Measurements from ENCODE around the gene CST8. TPM values are rescaled to one million over a fixed set of nuclear protein-coding genes. Genes with fewer than 3 reads are reported as not detected.

CST8 gene
- total RNA-seq, 4 donors from 2014 or later, result not detected

DNA sequence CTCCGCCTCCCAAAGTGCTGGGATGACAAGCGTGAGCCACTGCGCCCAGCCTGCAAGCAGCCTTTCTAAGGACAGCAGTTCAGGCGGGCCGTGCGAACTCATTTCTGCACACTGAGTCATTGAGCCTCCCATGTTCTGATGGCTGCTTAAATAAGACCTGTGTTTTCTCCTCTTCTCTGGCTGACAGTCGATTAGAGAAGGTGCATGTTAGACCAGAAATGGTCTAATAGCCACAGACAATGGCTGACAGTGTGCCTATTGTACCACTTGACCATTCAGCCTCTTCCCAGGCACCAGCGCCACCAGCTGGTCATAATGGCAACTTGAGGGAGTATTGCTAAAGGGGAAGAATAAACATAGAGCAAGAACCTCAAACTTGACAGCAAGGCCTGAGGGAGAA is 44.4 kb upstream of the CST8 start:
- TF ChIP-seq POLR2A (IDR thresholded peaks at IDR 0.05), result no peak
- TF ChIP-seq, protein P1, sequence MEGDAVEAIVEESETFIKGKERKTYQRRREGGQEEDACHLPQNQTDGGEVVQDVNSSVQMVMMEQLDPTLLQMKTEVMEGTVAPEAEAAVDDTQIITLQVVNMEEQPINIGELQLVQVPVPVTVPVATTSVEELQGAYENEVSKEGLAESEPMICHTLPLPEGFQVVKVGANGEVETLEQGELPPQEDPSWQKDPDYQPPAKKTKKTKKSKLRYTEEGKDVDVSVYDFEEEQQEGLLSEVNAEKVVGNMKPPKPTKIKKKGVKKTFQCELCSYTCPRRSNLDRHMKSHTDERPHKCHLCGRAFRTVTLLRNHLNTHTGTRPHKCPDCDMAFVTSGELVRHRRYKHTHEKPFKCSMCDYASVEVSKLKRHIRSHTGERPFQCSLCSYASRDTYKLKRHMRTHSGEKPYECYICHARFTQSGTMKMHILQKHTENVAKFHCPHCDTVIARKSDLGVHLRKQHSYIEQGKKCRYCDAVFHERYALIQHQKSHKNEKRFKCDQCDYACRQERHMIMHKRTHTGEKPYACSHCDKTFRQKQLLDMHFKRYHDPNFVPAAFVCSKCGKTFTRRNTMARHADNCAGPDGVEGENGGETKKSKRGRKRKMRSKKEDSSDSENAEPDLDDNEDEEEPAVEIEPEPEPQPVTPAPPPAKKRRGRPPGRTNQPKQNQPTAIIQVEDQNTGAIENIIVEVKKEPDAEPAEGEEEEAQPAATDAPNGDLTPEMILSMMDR (IDR thresholded peaks at IDR 0.05), result peak in 4 of 6 experiments; percentile 12 to 49 (median 42)
- H3K9me3 ChIP-seq, result no peaks in the 10 kb centered on the region
- peak in 2 of 3 donors; percentile 19 to 65 for DNase-seq
- H3K27ac ChIP-seq, result no peak overlapping the region
- no peaks in the 10 kb centered on the region for H3K4me1 ChIP-seq
- no peak overlapping the region for H3K4me3 ChIP-seq
- no peaks in the 10 kb centered on the region for H3K36me3 ChIP-seq
- H3K27me3 ChIP-seq, result no peaks in the 10 kb centered on the region

DNA sequence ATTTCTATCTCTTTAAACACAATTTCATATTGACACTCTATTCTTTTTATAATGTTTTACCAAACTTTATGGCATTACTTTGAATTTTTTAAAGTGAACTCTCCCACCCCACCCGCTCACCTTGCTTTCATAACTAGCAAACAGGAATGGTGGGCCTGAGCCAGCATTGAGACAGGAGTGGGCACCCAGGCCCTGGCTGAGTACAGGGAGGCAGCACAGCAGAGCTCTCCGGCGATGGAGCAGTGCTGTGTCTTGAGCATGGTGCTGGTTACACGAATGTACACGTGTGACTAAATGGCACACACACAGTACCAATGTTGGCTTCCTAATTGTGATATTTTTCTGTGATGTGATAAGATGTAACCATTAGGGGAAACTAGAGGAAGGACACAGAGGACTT is 42.8 kb upstream of the CST8 start:
- no peaks in the 10 kb centered on the region for H3K36me3 ChIP-seq
- no peaks in the 10 kb centered on the region for H3K4me1 ChIP-seq
- no peaks in the 10 kb centered on the region for H3K9me3 ChIP-seq
- no peaks in the 10 kb centered on the region for H3K27me3 ChIP-seq
- H3K27ac ChIP-seq, result no peak overlapping the region
- no peak overlapping the region for H3K4me3 ChIP-seq
- TF ChIP-seq POLR2A (IDR thresholded peaks at IDR 0.05), result no peak
- TF ChIP-seq, protein P1 (IDR thresholded peaks at IDR 0.05), result no peak
- no peak for DNase-seq

DNA sequence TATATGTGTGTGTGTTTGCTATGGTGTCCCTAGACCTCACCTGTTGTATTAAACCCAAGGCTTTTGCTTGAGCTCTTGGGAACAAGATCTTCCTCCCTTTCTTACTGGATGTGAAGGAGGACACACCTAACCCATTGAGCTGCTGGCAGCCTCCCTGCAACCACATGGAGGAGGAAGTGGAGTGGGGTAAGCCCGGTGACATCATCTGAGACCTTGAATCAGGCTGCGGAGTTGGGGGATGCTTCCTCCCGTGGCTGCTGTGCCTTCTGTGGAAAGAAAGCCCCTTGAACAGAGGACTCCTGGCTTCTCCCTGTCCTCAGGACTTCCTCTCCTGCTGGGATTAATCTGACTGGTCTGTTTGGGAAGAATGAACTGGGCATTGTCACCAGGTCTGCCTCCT is 41.5 kb upstream of the CST8 start:
- DNase-seq, result no peak
- H3K27me3 ChIP-seq, result no peaks in the 10 kb centered on the region

DNA sequence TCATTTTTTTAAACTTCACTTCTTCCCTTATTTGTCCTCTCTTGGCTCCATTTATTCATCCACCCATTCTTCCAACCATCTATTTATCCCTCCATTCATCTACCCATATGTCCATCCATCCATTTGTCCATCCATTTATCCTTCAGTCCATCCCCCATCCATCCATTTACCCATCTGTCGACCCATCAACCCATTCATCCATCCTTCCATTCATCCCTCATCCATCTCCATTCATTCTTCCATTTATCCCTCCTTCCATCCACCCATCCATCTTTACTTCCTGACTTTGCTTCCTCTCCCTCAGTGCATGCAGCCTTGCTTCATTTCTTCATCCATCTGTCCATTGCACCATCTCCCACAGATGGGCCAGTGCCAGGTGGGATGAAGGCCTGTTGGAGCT is 40.0 kb upstream of the CST8 start:
- Histone ChIP-seq H3K4me3 (no peak overlapping the region), H3K9me3 (no peaks in the 10 kb centered on the region), H3K4me1 (no peaks in the 10 kb centered on the region), H3K27ac (no peak overlapping the region), H3K36me3 (no peaks in the 10 kb centered on the region), H3K27me3 (no peaks in the 10 kb centered on the region)
- DNase-seq, result no peak
- TF ChIP-seq POLR2A (IDR thresholded peaks at IDR 0.05), result no peak
- TF ChIP-seq, protein P1 (IDR thresholded peaks at IDR 0.05), result no peak

More for the DNA sequence above, 41.5 kb upstream of the CST8 start:
- H3K4me1 ChIP-seq, result no peaks in the 10 kb centered on the region
- no peaks in the 10 kb centered on the region for H3K9me3 ChIP-seq
- no peaks in the 10 kb centered on the region for H3K36me3 ChIP-seq
- TF ChIP-seq, protein P1 (IDR thresholded peaks at IDR 0.05), result no peak
- TF ChIP-seq POLR2A (IDR thresholded peaks at IDR 0.05), result no peak
- H3K27ac ChIP-seq, result no peak overlapping the region
- H3K4me3 ChIP-seq, result no peak overlapping the region

DNA sequence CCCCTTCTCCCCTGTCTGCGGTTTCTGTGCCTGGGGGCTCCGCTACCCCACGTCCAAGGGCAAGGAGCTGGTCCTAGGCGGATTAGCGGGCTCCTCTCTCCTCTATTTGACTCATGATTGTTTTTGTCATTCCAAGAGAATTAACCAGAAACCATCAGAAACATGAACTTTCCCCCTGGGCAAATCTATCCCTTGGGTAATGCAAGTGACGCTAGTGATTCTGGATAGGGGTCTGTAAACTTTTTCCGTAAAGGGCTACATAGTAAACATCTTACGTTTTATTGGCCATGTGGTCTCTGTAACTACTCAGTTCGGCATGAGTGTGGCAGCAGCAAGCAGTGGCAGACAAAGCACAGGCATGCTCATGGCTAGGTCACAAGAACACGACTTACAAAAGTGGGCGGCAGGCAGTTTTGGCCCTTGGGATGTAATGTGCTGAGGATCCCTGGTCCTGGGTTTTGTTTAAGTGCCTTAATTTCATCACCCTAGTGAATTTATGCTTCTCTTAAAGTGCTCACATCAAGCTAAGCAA is 38.9 kb upstream of the CST8 start:
- H3K4me1 ChIP-seq, result no peaks in the 10 kb centered on the region
- H3K4me3 ChIP-seq, result no peak overlapping the region
- no peak for TF ChIP-seq POLR2A (IDR thresholded peaks at IDR 0.05)
- TF ChIP-seq, protein P1 (IDR thresholded peaks at IDR 0.05), result no peak
- H3K36me3 ChIP-seq, result no peaks in the 10 kb centered on the region
- DNase-seq, result no peak
- no peaks in the 10 kb centered on the region for H3K9me3 ChIP-seq
- H3K27me3 ChIP-seq, result no peaks in the 10 kb centered on the region
- no peak overlapping the region for H3K27ac ChIP-seq

DNA sequence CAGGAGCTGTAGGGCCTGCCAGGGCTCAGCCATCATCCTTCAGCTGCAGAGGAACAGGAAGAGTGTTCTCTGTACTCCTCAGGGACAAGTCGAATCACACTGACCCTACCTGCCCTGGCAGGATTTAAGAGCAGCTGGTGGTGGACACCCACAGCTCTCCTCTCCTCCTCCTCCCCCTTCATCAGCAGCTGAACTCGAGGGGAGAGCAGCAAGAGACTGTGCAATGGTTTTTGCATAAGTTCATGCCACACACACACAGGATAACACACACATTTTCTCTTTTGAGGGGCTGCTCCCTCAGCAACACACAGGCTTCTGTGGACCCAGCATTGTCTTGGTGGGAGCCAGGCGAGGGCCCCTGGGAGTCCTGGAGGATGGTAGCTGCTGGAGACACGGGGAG is 38.1 kb upstream of the CST8 start, which contains the start of gene CST11:
Gene CST11 (minus strand): TSS at position 101 of the 400 bp plus-strand sequence. CDS start 65 bp downstream, at position 36.
- no peak within 1 kb of the TSS for H3K27ac ChIP-seq
- TF ChIP-seq POLR2A (IDR thresholded peaks at IDR 0.05), result no peak
- TF ChIP-seq, protein P1 (IDR thresholded peaks at IDR 0.05), result no peak
- no peaks in the 10 kb centered on the region for H3K27me3 ChIP-seq
- H3K4me1 ChIP-seq, result no peaks in the 10 kb centered on the region
- H3K4me3 ChIP-seq, result no peak within 1 kb of the TSS
- no peaks in the 10 kb centered on the region for H3K36me3 ChIP-seq
- DNase-seq, result no peak
- no peaks in the 10 kb centered on the region for H3K9me3 ChIP-seq

Measured in Peyer's patch (tissue), 4 donors.